ENCODE measurements around the gene UBE2M.
"Not testable (repeated sequence)": the region's sequence is repeated elsewhere in the genome, so short reads cannot be mapped to it uniquely, and the experiment has no call there.

UBE2M gene

GRCh38 chr19:58516964-58517833 lies 41.2 kb downstream of the UBE2M start:
- Mint-ChIP-seq H3K9me3 (no peaks in the 10 kb centered on the region), H3K27ac (no peak overlapping the region), H3K36me3 (ENCODE audit: low read depth) (peaks cover 26% of the 10 kb centered on the region), H3K4me1 (ENCODE audit: low read depth) (peaks cover 56% of the 10 kb centered on the region), H3K4me3 (peak overlapping the region; percentile 23), H3K27me3 (no peaks in the 10 kb centered on the region)

- peak overlapping the region; percentile 88 for H3K4me3 Mint-ChIP-seq
- peaks cover 26% of the 10 kb centered on the region for H3K36me3 Mint-ChIP-seq (ENCODE audit: low read depth)
- peaks cover 56% of the 10 kb centered on the region for H3K4me1 Mint-ChIP-seq (ENCODE audit: low read depth)
- H3K9me3 Mint-ChIP-seq, result no peaks in the 10 kb centered on the region
- peak overlapping the region; percentile 85 for H3K27ac Mint-ChIP-seq
- no peaks in the 10 kb centered on the region for H3K27me3 Mint-ChIP-seq
These were observed 42.1 kb downstream of the UBE2M start for GRCh38 chr19:58516246-58516836.

GRCh38 chr19:58515259-58515658 lies 43.2 kb downstream of the UBE2M start:
- Mint-ChIP-seq H3K27me3 (no peaks in the 10 kb centered on the region), H3K27ac (peak overlapping the region; percentile 85), H3K4me3 (peak overlapping the region; percentile 88), H3K4me1 (ENCODE audit: low read depth) (peaks cover 52% of the 10 kb centered on the region), H3K36me3 (ENCODE audit: low read depth) (peaks cover 26% of the 10 kb centered on the region), H3K9me3 (no peaks in the 10 kb centered on the region)

DNA sequence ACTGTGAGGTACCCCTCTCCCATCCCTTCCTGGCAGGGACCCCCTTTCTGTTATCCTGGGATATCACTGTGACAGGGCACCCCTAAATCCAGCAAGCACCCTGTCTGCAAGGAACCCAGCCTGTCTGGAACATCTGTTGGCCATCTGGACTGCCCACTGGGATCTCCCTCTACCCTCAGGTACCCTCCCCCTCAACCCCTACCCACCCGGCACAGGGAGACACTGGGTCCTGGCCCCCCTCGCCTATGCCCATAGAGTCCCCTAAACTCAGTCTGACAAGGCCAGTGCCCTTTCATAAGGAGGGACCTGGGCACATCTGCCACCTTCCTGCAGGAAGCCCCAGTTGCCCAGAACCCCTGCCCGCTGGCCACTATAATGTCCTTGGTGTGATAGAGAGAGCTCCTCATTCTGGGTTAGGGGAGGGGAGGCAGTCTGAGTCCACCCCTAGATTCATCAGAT lies 43.8 kb downstream of the UBE2M start:
- Mint-ChIP-seq H3K4me3 (peak overlapping the region; percentile 88), H3K27ac (peak overlapping the region; percentile 89), H3K9me3 (no peaks in the 10 kb centered on the region), H3K4me1 (ENCODE audit: low read depth) (peaks cover 45% of the 10 kb centered on the region), H3K27me3 (no peaks in the 10 kb centered on the region), H3K36me3 (ENCODE audit: low read depth) (peaks cover 26% of the 10 kb centered on the region)

DNA sequence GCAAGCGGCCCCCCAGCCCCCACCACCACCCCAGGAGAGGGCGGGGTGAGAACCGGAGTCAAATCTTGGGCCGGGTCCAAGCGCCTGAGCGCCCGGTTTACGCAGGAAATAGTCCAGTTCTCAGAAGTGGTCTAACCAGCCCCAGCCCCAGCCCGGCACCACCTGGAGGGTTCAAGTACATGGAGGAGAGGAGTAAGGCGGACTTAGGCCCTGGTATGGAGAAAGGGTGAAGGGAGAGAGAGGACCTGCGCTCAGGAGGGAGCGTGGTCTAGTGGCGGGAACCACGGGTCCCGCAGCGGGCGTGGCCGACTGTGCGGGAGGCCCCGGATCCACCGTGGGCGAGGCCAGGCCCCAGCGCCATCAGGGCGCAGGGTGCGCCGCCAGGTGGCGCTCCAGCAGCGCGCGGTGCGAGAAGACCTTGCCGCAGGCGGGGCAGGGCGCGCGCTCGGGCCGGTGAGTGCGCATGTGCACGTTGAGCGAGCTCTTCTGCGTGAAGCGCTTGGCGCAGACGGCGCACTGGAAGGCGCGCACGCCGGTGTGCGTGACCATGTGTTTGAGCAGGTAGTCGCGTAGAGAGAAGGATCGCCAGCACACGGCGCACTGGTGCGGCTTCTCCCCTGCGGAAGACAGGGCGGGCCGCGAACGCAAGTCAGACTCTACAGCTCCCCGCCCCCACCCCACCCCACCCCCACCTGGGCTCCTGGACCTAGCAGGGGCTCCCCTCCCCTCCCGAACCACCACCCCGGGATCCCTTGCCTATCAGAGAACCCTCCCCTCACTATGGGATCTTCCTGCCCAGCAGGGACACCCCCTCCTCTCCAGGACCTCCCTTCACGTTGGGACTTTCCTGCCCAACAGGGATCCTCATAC lies 44.5 kb downstream of the UBE2M start:
- Mint-ChIP-seq H3K9me3 (no peaks in the 10 kb centered on the region), H3K27me3 (no peaks in the 10 kb centered on the region), H3K4me3 (peak overlapping the region; percentile 88), H3K36me3 (ENCODE audit: low read depth) (peaks cover 23% of the 10 kb centered on the region), H3K27ac (peak overlapping the region; percentile 89), H3K4me1 (ENCODE audit: low read depth) (peaks cover 39% of the 10 kb centered on the region)

- H3K4me3 Mint-ChIP-seq, result peak overlapping the region; percentile 88
- H3K27ac Mint-ChIP-seq, result peak overlapping the region; percentile 89
- H3K36me3 Mint-ChIP-seq (ENCODE audit: low read depth), result peaks cover 20% of the 10 kb centered on the region
- no peaks in the 10 kb centered on the region for H3K27me3 Mint-ChIP-seq
- H3K4me1 Mint-ChIP-seq (ENCODE audit: low read depth), result peaks cover 32% of the 10 kb centered on the region
- H3K9me3 Mint-ChIP-seq, result no peaks in the 10 kb centered on the region
These were observed 45.2 kb downstream of the UBE2M start for GRCh38 chr19:58513213-58513693.

DNA sequence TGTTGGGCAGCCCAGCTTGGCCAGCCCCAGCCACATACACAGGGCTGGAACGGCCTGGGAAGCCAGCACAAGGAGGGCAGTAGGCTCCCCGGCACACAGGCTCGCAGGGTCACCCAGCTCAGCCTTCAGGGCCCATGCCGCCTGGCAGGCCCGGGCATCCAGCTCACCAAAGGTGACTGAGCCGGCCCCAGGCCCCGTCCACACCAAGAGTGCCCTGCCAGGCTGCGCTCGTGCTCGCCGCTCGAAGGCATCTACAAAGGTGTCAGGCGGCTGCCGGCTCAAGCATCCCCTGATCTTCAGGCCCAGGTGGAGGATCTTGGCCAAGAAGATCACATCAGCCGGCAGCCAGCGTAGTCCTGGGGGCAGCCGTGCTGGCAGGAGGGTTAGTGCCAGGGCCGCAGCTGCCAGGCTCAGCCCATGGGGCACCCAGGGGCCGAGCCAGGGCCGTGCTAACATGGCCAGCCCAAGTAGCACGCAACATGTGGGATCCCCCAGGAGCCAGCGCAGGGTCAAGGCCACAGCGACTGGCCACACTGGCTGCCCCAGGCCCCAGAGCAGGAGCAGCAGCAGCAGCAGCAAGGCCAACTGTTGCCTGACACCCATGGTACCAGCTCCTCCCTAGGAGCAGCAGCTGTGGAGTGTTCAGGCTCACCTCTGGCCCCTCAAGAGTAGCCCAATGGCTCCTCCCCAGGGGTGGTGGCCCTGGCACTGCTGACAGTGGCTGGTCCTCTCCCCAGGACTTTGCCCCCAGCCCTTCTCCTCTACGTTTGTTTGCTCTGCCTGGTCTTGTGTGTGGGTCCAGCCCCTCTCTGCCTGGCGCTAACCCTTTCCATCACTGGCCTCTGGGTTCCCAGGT lies 46.8 kb downstream of the UBE2M start, which contains the start of gene SLC27A5:
Gene SLC27A5, minus strand, starts transcription at position 640 of the 856 bp plus-strand sequence. Its CDS starts 37 bp downstream, at position 603.
- Mint-ChIP-seq H3K36me3 (ENCODE audit: low read depth) (peaks cover 25% of the 10 kb centered on the region), H3K9me3 (peaks cover 4% of the 10 kb centered on the region), H3K4me1 (ENCODE audit: low read depth) (peaks cover 24% of the 10 kb centered on the region), H3K27ac (peak within 1 kb of the TSS; percentile 89), H3K4me3 (no peak within 1 kb of the TSS), H3K27me3 (no peaks in the 10 kb centered on the region)

DNA sequence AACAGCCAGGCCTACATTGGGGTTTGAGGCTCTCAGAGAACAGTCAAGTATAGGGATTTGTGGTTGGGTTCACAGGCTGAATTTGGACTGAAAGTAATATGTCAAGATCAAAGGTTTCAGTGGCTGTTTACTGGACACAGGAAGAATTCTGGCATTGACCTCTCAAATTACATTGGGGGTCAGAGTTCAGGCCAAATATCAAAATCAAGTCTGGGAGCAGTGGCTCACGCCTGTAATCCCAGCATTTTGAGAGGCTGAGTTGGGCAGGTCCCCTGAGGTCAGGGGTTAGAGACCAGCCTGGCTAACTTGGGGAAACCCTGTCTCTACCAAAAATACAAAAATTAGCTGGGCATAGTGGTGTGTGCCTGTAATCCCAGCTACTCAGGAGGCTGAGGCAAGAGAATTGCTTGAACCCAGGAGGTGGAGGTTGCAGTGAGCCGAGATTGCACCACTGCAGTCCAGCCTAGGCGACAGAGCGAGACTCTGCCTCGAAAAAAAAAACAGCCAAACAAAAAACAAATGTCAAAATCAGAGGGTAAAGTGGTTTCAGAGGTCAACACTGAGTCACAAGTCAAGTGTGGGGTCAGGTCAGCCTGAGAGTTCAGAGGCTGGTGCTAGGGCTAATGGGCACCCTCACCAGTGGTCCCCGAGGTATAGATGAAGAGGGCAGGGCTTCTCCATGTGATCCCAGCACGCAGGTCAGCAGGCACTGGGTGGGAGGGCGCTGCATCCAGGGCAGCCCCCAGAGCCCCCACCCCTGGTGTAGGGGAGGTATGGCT lies 48.1 kb downstream of the UBE2M start:
- no peak overlapping the region for H3K27ac Mint-ChIP-seq
- peaks cover 14% of the 10 kb centered on the region for H3K4me1 Mint-ChIP-seq (ENCODE audit: low read depth)

DNA sequence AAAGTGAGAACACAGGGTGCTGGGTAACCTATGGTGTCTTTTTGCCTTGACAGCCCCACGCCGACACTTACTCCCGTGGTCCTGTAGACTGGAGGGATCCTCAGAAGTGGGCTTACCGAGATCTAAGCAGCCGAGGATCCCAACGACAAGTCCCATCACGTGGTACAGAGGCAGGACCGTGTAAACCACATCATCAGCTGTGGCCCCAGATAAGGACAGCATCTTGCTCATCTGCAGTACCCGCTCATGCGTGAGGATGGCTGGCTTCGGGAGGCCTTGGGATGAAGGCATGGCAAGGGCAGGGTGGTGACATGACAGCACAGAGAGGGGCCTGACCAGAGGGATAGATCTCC lies 48.7 kb downstream of the UBE2M start:
- Mint-ChIP-seq H3K4me1 (ENCODE audit: low read depth) (peaks cover 11% of the 10 kb centered on the region), H3K27me3 (no peaks in the 10 kb centered on the region), H3K4me3 (no peak overlapping the region), H3K27ac (no peak overlapping the region), H3K36me3 (ENCODE audit: low read depth) (peaks cover 11% of the 10 kb centered on the region), H3K9me3 (peaks cover 7% of the 10 kb centered on the region)

More for the DNA sequence above, 48.1 kb downstream of the UBE2M start:
- peaks cover 15% of the 10 kb centered on the region for H3K36me3 Mint-ChIP-seq (ENCODE audit: low read depth)
- H3K4me3 Mint-ChIP-seq, result no peak overlapping the region
- H3K9me3 Mint-ChIP-seq, result peaks cover 7% of the 10 kb centered on the region
- H3K27me3 Mint-ChIP-seq, result no peaks in the 10 kb centered on the region

DNA sequence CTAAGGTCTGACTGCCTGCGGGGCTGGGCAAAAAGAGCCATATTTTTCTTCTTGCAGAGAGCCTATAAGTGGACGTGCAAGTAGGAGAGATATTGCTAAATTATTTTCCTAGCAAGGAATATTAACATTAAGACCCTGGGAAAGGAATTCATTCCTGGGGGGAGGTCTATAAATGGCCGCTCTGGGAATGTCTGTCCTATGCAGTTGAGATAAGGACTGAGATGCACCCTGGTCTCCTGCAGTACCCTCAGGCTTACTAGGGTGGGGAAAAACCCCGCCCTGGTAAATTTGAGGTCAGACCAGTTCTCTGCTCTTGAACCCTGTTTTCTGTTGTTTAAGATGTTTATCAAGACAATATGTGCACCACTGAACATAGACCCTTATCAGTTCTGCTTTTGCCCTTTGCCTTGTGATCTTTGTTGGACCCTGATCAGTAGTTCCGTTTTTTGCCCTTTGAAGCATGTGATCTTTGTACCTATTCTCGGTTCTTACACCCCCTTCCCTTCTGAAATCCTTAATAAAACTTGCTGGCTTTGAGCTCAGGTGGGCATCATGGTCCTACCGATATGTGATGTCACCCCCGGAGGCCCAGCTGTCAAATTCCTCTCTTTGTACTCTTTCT lies 50.7 kb downstream of the UBE2M start:
- not testable (repeated sequence) for H3K36me3 Mint-ChIP-seq (ENCODE audit: low read depth); H3K4me3 Mint-ChIP-seq; H3K9me3 Mint-ChIP-seq; H3K27me3 Mint-ChIP-seq; H3K4me1 Mint-ChIP-seq (ENCODE audit: low read depth); H3K27ac Mint-ChIP-seq
